ENCODE measurements around the gene IFNA7. TPM values are rescaled to one million over a fixed set of nuclear protein-coding genes. Genes with fewer than 3 reads are reported as not detected.
A peak's percentile ranks its signal among the peaks of the same experiment; 100 is the strongest.
"Not testable (repeated sequence)": the region's sequence is repeated elsewhere in the genome, so short reads cannot be mapped to it uniquely, and the experiment has no call there.

Gene IFNA7
- total RNA-seq, 5 donors from 2014 or later (not counting 1 experiment from before 2014, with no cell fraction given) = not detected

GRCh38 chr9:21213411-21214326 lies 11.7 kb upstream of the IFNA7 start:
- H3K27ac Mint-ChIP-seq; H3K27ac ChIP-seq (ENCODE audit: low read length); H3K9me3 ChIP-seq; H3K4me1 Mint-ChIP-seq; H3K36me3 ChIP-seq (ENCODE audit: control insufficient read depth in 2 of 2, extremely low read depth in 1 of 2, insufficient read depth in 1 of 2, low read length in 1 of 2); H3K4me1 ChIP-seq (ENCODE audit: control insufficient read depth in 1 of 2, extremely low read depth in 1 of 2, insufficient read depth in 2 of 2, low read length in 2 of 2); H3K4me3 ChIP-seq (ENCODE audit: control insufficient read depth in 1 of 2, extremely low read depth in 1 of 2, low read length in 1 of 2); H3K9me3 Mint-ChIP-seq; H3K27me3 ChIP-seq (replicated peaks in 1 of 2; ENCODE audit: control insufficient read depth in 2 of 2, extremely low read depth in 1 of 2, insufficient read depth in 2 of 2, low read length in 1 of 2); POLR2A ChIA-PET; H3K36me3 Mint-ChIP-seq: not testable (repeated sequence)
- H3K4me3 Mint-ChIP-seq = peak overlapping the region in 2 of 3 donors; percentile 6 to 23
- DNase-seq (peak in 1 of 35 experiments; percentile 25), ATAC-seq (replicated peaks in 1 of 4) (peak in 3 of 4 experiments; percentile 35 to 53 (median 41))
- CTCF ChIA-PET = interaction anchor here (0.6 to 0.7 kb wide), 2 partner anchors 32 to 229 kb away, joined by 3 to 4 read pairs; no protein-coding TSS in a partner anchor
- no CpG with 5 or more reads among the region's 5 CpGs for WGBS (ENCODE audit: insufficient coverage)
- peaks cover 7 to 15% of the 10 kb centered on the region in 2 donors for H3K27me3 Mint-ChIP-seq

- not testable (repeated sequence) for H3K9me3 Mint-ChIP-seq; H3K4me3 Mint-ChIP-seq; ATAC-seq (replicated peaks in 1 of 4)
Observed at GRCh38 chr9:21212160-21212559, 10.2 kb upstream of the IFNA7 start.

GRCh38 chr9:21210782-21211181 lies 8.8 kb upstream of the IFNA7 start:
- CTCF ChIA-PET = not testable (repeated sequence)

More at GRCh38 chr9:21212160-21212559, 10.2 kb upstream of the IFNA7 start:
- H3K27me3 ChIP-seq (replicated peaks in 1 of 2; ENCODE audit: control insufficient read depth in 2 of 2, extremely low read depth in 1 of 2, insufficient read depth in 2 of 2, low read length in 1 of 2); H3K36me3 Mint-ChIP-seq; H3K27ac ChIP-seq (ENCODE audit: low read length); H3K4me1 ChIP-seq (ENCODE audit: control insufficient read depth in 1 of 2, extremely low read depth in 1 of 2, insufficient read depth in 2 of 2, low read length in 2 of 2); H3K9me3 ChIP-seq; H3K4me1 Mint-ChIP-seq; DNase-seq; H3K36me3 ChIP-seq (ENCODE audit: control insufficient read depth in 2 of 2, extremely low read depth in 1 of 2, insufficient read depth in 1 of 2, low read length in 1 of 2); CTCF ChIA-PET; H3K27ac Mint-ChIP-seq; H3K4me3 ChIP-seq (ENCODE audit: control insufficient read depth in 1 of 2, extremely low read depth in 1 of 2, low read length in 1 of 2): not testable (repeated sequence)
- POLR2A ChIA-PET = interaction anchor here (0.6 kb wide), 2 partner anchors 20 to 107 kb away, joined by 3 to 9 read pairs; no protein-coding TSS in a partner anchor
- H3K27me3 Mint-ChIP-seq = peaks cover 7 to 15% of the 10 kb centered on the region in 2 donors
- WGBS (ENCODE audit: insufficient coverage) = 67% methylated on average over 1 of the region's 2 CpGs

GRCh38 chr9:21210311-21210710 lies 8.3 kb upstream of the IFNA7 start:
- H3K9me3 Mint-ChIP-seq = no peaks in the 10 kb centered on the region
- 97% methylated on average over 7 of the region's 7 CpGs for WGBS (ENCODE audit: insufficient coverage)
- Histone ChIP-seq H3K9me3 (no peaks in the 10 kb centered on the region), H3K27ac (ENCODE audit: low read length) (no peak overlapping the region), H3K27me3 (replicated peaks in 1 of 2; ENCODE audit: control insufficient read depth in 2 of 2, extremely low read depth in 1 of 2, insufficient read depth in 2 of 2, low read length in 1 of 2) (peaks cover 0 to 4% of the 10 kb centered on the region in 2 experiments), H3K4me1 (ENCODE audit: control insufficient read depth in 1 of 2, extremely low read depth in 1 of 2, insufficient read depth in 2 of 2, low read length in 2 of 2) (no peaks in the 10 kb centered on the region), H3K36me3 (ENCODE audit: control insufficient read depth in 2 of 2, extremely low read depth in 1 of 2, insufficient read depth in 1 of 2, low read length in 1 of 2) (no peaks in the 10 kb centered on the region), H3K4me3 (ENCODE audit: control insufficient read depth in 1 of 2, extremely low read depth in 1 of 2, low read length in 1 of 2) (no peak overlapping the region)
- ChIA-PET POLR2A (no interaction called here), CTCF (interaction anchor here in 1 of 2 donors (0.5 kb wide), 1 partner anchor 44 kb away, joined by 3 read pairs; no protein-coding TSS in a partner anchor)
- H3K4me3 Mint-ChIP-seq = no peak overlapping the region
- H3K4me1 Mint-ChIP-seq = peaks cover 4% of the 10 kb centered on the region in 3 donors
- H3K27me3 Mint-ChIP-seq = peaks cover 8 to 16% of the 10 kb centered on the region in 2 donors
- H3K27ac Mint-ChIP-seq = no peak overlapping the region
- H3K36me3 Mint-ChIP-seq = peaks cover 4% of the 10 kb centered on the region
- DNase-seq (no peak), ATAC-seq (replicated peaks in 1 of 4) (no peak)

More at GRCh38 chr9:21210782-21211181, 8.8 kb upstream of the IFNA7 start:
- H3K4me1 Mint-ChIP-seq; H3K36me3 Mint-ChIP-seq; DNase-seq; H3K4me1 ChIP-seq (ENCODE audit: control insufficient read depth in 1 of 2, extremely low read depth in 1 of 2, insufficient read depth in 2 of 2, low read length in 2 of 2); H3K9me3 ChIP-seq; H3K4me3 ChIP-seq (ENCODE audit: control insufficient read depth in 1 of 2, extremely low read depth in 1 of 2, low read length in 1 of 2); H3K27ac ChIP-seq (ENCODE audit: low read length); H3K27me3 ChIP-seq (replicated peaks in 1 of 2; ENCODE audit: control insufficient read depth in 2 of 2, extremely low read depth in 1 of 2, insufficient read depth in 2 of 2, low read length in 1 of 2); ATAC-seq (replicated peaks in 1 of 4); H3K36me3 ChIP-seq (ENCODE audit: control insufficient read depth in 2 of 2, extremely low read depth in 1 of 2, insufficient read depth in 1 of 2, low read length in 1 of 2); H3K9me3 Mint-ChIP-seq; H3K27ac Mint-ChIP-seq; POLR2A ChIA-PET; H3K4me3 Mint-ChIP-seq: not testable (repeated sequence)
- no CpG with 5 or more reads among the region's 2 CpGs for WGBS (ENCODE audit: insufficient coverage)
- H3K27me3 Mint-ChIP-seq = peaks cover 8 to 16% of the 10 kb centered on the region in 2 donors

DNA sequence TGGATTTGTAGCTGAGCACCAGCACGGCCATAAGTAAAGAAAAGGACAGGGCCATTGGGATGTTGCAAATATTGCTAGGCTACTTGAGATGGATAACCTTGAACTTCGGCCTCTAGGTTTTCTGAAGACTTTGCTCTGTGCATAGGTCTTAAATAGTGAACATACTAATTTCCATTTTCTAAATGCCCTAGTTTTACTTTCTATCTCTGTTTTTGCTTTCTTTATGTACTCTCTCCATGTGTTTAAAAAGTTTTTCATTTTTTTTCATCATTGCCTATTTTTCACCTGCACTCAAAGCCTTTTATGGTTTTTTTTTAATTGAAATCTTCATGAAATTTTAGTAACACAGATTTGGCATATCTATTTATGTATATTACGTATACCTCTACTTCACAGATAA lies 5.0 kb upstream of the IFNA7 start, which contains the start of gene IFNA10:
TSS of gene IFNA10 (minus strand) at position 101 of the 400 bp plus-strand sequence. CDS start at position 55, 46 bp downstream.
- peaks cover 10 to 21% of the 10 kb centered on the region in 2 donors for H3K27me3 Mint-ChIP-seq
- H3K4me1 ChIP-seq (ENCODE audit: control insufficient read depth in 1 of 2, extremely low read depth in 1 of 2, insufficient read depth in 2 of 2, low read length in 2 of 2); H3K27me3 ChIP-seq (replicated peaks in 1 of 2; ENCODE audit: control insufficient read depth in 2 of 2, extremely low read depth in 1 of 2, insufficient read depth in 2 of 2, low read length in 1 of 2); H3K36me3 Mint-ChIP-seq; H3K36me3 ChIP-seq (ENCODE audit: control insufficient read depth in 2 of 2, extremely low read depth in 1 of 2, insufficient read depth in 1 of 2, low read length in 1 of 2); H3K4me3 Mint-ChIP-seq; H3K27ac Mint-ChIP-seq; ATAC-seq (replicated peaks in 1 of 4); H3K9me3 Mint-ChIP-seq; H3K27ac ChIP-seq (ENCODE audit: low read length); H3K4me3 ChIP-seq (ENCODE audit: control insufficient read depth in 1 of 2, extremely low read depth in 1 of 2, low read length in 1 of 2); H3K9me3 ChIP-seq; DNase-seq; POLR2A ChIA-PET; CTCF ChIA-PET; H3K4me1 Mint-ChIP-seq: not testable (repeated sequence)
- no CpG with 5 or more reads among the region's 3 CpGs for WGBS (ENCODE audit: insufficient coverage)

GRCh38 chr9:21205204-21205603 lies 3.2 kb upstream of the IFNA7 start:
- Histone ChIP-seq H3K9me3 (no peaks in the 10 kb centered on the region), H3K27ac (ENCODE audit: low read length) (no peak overlapping the region), H3K4me1 (ENCODE audit: control insufficient read depth in 1 of 2, extremely low read depth in 1 of 2, insufficient read depth in 2 of 2, low read length in 2 of 2) (no peaks in the 10 kb centered on the region), H3K4me3 (ENCODE audit: control insufficient read depth in 1 of 2, extremely low read depth in 1 of 2, low read length in 1 of 2) (no peak overlapping the region), H3K27me3 (replicated peaks in 1 of 2; ENCODE audit: control insufficient read depth in 2 of 2, extremely low read depth in 1 of 2, insufficient read depth in 2 of 2, low read length in 1 of 2) (no peaks in the 10 kb centered on the region), H3K36me3 (ENCODE audit: control insufficient read depth in 2 of 2, extremely low read depth in 1 of 2, insufficient read depth in 1 of 2, low read length in 1 of 2) (no peaks in the 10 kb centered on the region)
- H3K36me3 Mint-ChIP-seq = peaks cover 5% of the 10 kb centered on the region
- no peak overlapping the region for H3K4me3 Mint-ChIP-seq
- peaks cover 0 to 5% (median 0%) of the 10 kb centered on the region in 3 donors for H3K9me3 Mint-ChIP-seq
- ChIA-PET POLR2A (interaction anchor here in 1 of 2 donors (0.6 kb wide), 1 partner anchor 607 kb away, joined by 3 read pairs; no protein-coding TSS in a partner anchor), CTCF (no interaction called here)
- H3K27me3 Mint-ChIP-seq = peaks cover 18 to 19% of the 10 kb centered on the region in 2 donors
- DNase-seq = no peak
- H3K27ac Mint-ChIP-seq = no peak overlapping the region
- no peak for ATAC-seq (replicated peaks in 1 of 4)
- no peaks in the 10 kb centered on the region for H3K4me1 Mint-ChIP-seq

Data from T-cell (primary cell).